SK-N-SH (cell line): ENCODE data around the gene ACBD6.

Experiments used
- EP300 ChIP-seq, 2 experiments: IDR thresholded peaks; 2 replicates each; pipeline versions ENCODE4 v1.4.0 to v1.6.1; 2012; ENCODE audit warnings: borderline replicate concordance in 1 of 2, low read depth in 1 of 2, low read length in 1 of 2
- EZH2phosphoT487 ChIP-seq: fragments of 200-600 bp; sonication (generic); IDR thresholded peaks from 2 replicates; pipeline ENCODE4 v1.6.1; 2017; ENCODE audit warnings: low read depth, mixed run types, mild to moderate bottlenecking, antibody characterized with exemption, moderate library complexity, borderline replicate concordance
- FOXM1 ChIP-seq: IDR thresholded peaks from 2 replicates; pipeline ENCODE4 v1.4.0; 2012; ENCODE audit warnings: low read depth, mild to moderate bottlenecking
- GABPA ChIP-seq: IDR thresholded peaks from 2 replicates; pipeline ENCODE4 v1.4.0; 2012; ENCODE audit warnings: low read depth, mild to moderate bottlenecking
- JUND ChIP-seq: IDR thresholded peaks from 2 replicates; pipeline ENCODE4 v1.4.0; 2012
- POLR2AphosphoS5 ChIP-seq: IDR thresholded peaks from 2 replicates; pipeline ENCODE4 v1.6.1; 2012; ENCODE audit warnings: low read depth, low read length
- RAD21 ChIP-seq: IDR thresholded peaks from 2 replicates; pipeline ENCODE4 v1.6.1; 2012; ENCODE audit warnings: mild to moderate bottlenecking, low read length
- RXRA ChIP-seq: IDR thresholded peaks from 2 replicates; pipeline ENCODE4 v1.4.0; 2012; ENCODE audit warnings: low read depth, mild to moderate bottlenecking, borderline replicate concordance
- SIN3A ChIP-seq: IDR thresholded peaks from 2 replicates; pipeline ENCODE4 v1.6.1; 2012; ENCODE audit warnings: low read depth, mild to moderate bottlenecking, low read length, moderate library complexity, borderline replicate concordance
- TAF1 ChIP-seq: IDR thresholded peaks from 2 replicates; pipeline ENCODE4 v1.6.1; 2012; ENCODE audit warnings: low read depth, mild to moderate bottlenecking, low read length, moderate library complexity, borderline replicate concordance
- TF ChIP-seq, protein P1 (sequence below): fragments of 200-600 bp; sonication (generic); IDR thresholded peaks from 2 replicates; pipeline ENCODE4 v1.6.1; 2017; ENCODE audit warnings: antibody characterized with exemption, mild to moderate bottlenecking, moderate library complexity
- TF ChIP-seq, protein P2 (sequence below): IDR thresholded peaks from 2 replicates; pipeline ENCODE4 v1.6.1; 2012; ENCODE audit warnings: mild to moderate bottlenecking, low read depth, low read length, moderate library complexity
- TF ChIP-seq, protein P3 (sequence below): fragments of 150-350 bp; IDR thresholded peaks from 2 replicates; pipeline ENCODE4 v1.6.1; 2017; ENCODE audit warnings: antibody characterized with exemption, low read length, low read depth, borderline replicate concordance

DNA sequence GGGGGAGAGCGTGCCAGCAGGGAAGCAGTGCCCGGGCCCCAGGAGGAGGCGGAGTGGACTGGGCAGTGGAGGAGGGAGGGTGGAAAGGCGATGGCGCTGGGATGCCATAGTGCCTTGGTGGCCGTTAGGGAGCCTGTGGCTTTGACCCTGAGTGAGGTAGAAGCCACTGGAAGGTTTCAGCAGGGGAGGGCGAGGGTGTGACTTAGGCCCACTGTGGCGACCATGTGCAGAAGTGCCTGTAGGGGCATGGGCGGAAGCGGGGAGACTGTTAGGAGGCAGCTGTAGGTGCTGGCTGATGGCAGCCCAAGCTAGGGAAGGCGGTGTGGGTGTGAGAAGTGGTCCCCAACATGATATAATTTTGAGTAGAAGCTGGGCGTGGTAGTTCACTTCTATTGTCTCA, 244.1 kb downstream of the ACBD6 start:
- TF ChIP-seq, protein P1, sequence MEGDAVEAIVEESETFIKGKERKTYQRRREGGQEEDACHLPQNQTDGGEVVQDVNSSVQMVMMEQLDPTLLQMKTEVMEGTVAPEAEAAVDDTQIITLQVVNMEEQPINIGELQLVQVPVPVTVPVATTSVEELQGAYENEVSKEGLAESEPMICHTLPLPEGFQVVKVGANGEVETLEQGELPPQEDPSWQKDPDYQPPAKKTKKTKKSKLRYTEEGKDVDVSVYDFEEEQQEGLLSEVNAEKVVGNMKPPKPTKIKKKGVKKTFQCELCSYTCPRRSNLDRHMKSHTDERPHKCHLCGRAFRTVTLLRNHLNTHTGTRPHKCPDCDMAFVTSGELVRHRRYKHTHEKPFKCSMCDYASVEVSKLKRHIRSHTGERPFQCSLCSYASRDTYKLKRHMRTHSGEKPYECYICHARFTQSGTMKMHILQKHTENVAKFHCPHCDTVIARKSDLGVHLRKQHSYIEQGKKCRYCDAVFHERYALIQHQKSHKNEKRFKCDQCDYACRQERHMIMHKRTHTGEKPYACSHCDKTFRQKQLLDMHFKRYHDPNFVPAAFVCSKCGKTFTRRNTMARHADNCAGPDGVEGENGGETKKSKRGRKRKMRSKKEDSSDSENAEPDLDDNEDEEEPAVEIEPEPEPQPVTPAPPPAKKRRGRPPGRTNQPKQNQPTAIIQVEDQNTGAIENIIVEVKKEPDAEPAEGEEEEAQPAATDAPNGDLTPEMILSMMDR, result no peak
- TF ChIP-seq JUND (no peak), EP300 (IDR thresholded peaks at IDR 0.05; ENCODE audit: borderline replicate concordance in 1 of 2, low read depth in 1 of 2, low read length in 1 of 2) (no peak), GABPA (no peak), TAF1 (no peak), EZH2phosphoT487 (no peak), FOXM1 (no peak), POLR2AphosphoS5 (no peak), SIN3A (no peak), RXRA (no peak), RAD21 (no peak)
- TF ChIP-seq, protein P2, sequence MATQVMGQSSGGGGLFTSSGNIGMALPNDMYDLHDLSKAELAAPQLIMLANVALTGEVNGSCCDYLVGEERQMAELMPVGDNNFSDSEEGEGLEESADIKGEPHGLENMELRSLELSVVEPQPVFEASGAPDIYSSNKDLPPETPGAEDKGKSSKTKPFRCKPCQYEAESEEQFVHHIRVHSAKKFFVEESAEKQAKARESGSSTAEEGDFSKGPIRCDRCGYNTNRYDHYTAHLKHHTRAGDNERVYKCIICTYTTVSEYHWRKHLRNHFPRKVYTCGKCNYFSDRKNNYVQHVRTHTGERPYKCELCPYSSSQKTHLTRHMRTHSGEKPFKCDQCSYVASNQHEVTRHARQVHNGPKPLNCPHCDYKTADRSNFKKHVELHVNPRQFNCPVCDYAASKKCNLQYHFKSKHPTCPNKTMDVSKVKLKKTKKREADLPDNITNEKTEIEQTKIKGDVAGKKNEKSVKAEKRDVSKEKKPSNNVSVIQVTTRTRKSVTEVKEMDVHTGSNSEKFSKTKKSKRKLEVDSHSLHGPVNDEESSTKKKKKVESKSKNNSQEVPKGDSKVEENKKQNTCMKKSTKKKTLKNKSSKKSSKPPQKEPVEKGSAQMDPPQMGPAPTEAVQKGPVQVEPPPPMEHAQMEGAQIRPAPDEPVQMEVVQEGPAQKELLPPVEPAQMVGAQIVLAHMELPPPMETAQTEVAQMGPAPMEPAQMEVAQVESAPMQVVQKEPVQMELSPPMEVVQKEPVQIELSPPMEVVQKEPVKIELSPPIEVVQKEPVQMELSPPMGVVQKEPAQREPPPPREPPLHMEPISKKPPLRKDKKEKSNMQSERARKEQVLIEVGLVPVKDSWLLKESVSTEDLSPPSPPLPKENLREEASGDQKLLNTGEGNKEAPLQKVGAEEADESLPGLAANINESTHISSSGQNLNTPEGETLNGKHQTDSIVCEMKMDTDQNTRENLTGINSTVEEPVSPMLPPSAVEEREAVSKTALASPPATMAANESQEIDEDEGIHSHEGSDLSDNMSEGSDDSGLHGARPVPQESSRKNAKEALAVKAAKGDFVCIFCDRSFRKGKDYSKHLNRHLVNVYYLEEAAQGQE, result no peak
- TF ChIP-seq, protein P3, sequence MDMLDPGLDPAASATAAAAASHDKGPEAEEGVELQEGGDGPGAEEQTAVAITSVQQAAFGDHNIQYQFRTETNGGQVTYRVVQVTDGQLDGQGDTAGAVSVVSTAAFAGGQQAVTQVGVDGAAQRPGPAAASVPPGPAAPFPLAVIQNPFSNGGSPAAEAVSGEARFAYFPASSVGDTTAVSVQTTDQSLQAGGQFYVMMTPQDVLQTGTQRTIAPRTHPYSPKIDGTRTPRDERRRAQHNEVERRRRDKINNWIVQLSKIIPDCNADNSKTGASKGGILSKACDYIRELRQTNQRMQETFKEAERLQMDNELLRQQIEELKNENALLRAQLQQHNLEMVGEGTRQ, result no peak
